ENCODE measurements around the gene ABCA12. TPM values are rescaled to one million over a fixed set of nuclear protein-coding genes. Genes with fewer than 3 reads are reported as not detected.

The ABCA12 gene
- total and polyA plus RNA-seq, 2 of the 13 experiments (the other 11 are each of a cell fraction or from before 2014, with no cell fraction given): 0.02 to 0.07 TPM

- no peak for FAIRE-seq
- in situ Hi-C loops (cut with HindIII; ENCODE audit: extremely low pct_ligation_motif_present, low pct_unique_long_range_greater_than_20kb) (no loop called here), intact Hi-C loops (cut with micrococcal nuclease; ENCODE audit: unreplicated experiment) (no loop called here)
- under 1% methylated on average over 4 of the region's 4 CpGs for WGBS (ENCODE audit: low lambda C conversion rate)
- H3K4me2 ChIP-seq (ENCODE audit: low read depth, low read length): no peak overlapping the region
- no peak for ATAC-seq
- H3K36me3 ChIP-seq (replicated peaks in 1 of 2; ENCODE audit: control insufficient read depth in 1 of 2, insufficient read depth in 2 of 2, low read length in 2 of 2): no peaks in the 10 kb centered on the region
- H3K9ac ChIP-seq (ENCODE audit: insufficient read depth, low read depth, low read length): no peak overlapping the region
- H4K20me1 ChIP-seq (ENCODE audit: insufficient read depth, low read length): no peaks in the 10 kb centered on the region
- H3K27ac ChIP-seq (ENCODE audit: extremely low read length, insufficient read depth, low read length): no peak overlapping the region
- H3K9me3 ChIP-seq (ENCODE audit: low read length): no peaks in the 10 kb centered on the region
- H3K79me2 ChIP-seq (ENCODE audit: insufficient read depth, low read length): no peaks in the 10 kb centered on the region
- no peak overlapping the region for H2AFZ ChIP-seq (ENCODE audit: low read length)
- TF ChIP-seq SIN3B (IDR thresholded peaks at IDR 0.05; ENCODE audit: low read length) (no peak), FUBP1 (CRISPR knock-in tag; IDR thresholded peaks at IDR 0.05; ENCODE audit: borderline replicate concordance) (no peak), FOXK2 (IDR thresholded peaks at IDR 0.05) (no peak), MLXIP (CRISPR knock-in tag; IDR thresholded peaks at IDR 0.05; ENCODE audit: borderline replicate concordance) (no peak), ZNF75D (CRISPR knock-in tag; IDR thresholded peaks at IDR 0.05; ENCODE audit: borderline replicate concordance) (no peak)
- DNase-seq (ENCODE audit: low spot score): no peak
- no peaks in the 10 kb centered on the region for H3K4me1 ChIP-seq (ENCODE audit: insufficient read depth, low read length)
- CTCF ChIA-PET (ENCODE audit: low intra/inter-chr PET ratio, low total read pairs): no interaction called here
- H3K27me3 ChIP-seq (ENCODE audit: control insufficient read depth in 1 of 2, insufficient read depth in 2 of 2, low read length in 2 of 2): no peaks in the 10 kb centered on the region
- no TSS peak for BruUV-seq (replicated peaks)
- POLR2A ChIA-PET: no interaction called here
- no peak overlapping the region for H3K4me3 ChIP-seq (replicated peaks in 1 of 3; ENCODE audit: insufficient read depth in 1 of 3, low read depth in 2 of 3, low read length in 3 of 3)
Measured at GRCh38 chr2:214995409-214995808, 143.0 kb downstream of the ABCA12 start.

Data from HepG2 (cell line).